OCI-LY3 (cell line): ENCODE data around the gene KRTAP12-3.
"Not testable (repeated sequence)": the region's sequence is repeated elsewhere in the genome, so short reads cannot be mapped to it uniquely, and the experiment has no call there.

Experiments
- H2AFZ ChIP-seq: fragments of 200-600, 300-600 bp; shearing (Covaris generic); 2 replicates; pipeline ENCODE4 v1.6.0; 2014; ENCODE audit warnings: antibody characterized with exemption, low read depth, low read length
- H3K27ac ChIP-seq: fragments of 200-600, 300-600 bp; sonication (generic); 2 replicates; pipeline ENCODE4 v1.5.1; 2014; ENCODE audit warnings: mild to moderate bottlenecking, low read length, moderate library complexity, mixed read lengths
- H3K27me3 ChIP-seq: fragments of 200-600, 300-600 bp; sonication (generic); 2 replicates; pipeline ENCODE4 v1.6.1; 2014; ENCODE audit warnings: low read depth, low read length, mixed read lengths
- H3K36me3 ChIP-seq: fragments of 200-600, 300-600 bp; sonication (generic); replicated peaks from 2 replicates; pipeline ENCODE3; 2014; ENCODE audit warnings: low read depth, low read length, mixed read lengths
- H3K4me1 ChIP-seq: fragments of 300-600, 200-600 bp; sonication (generic); 2 replicates; pipeline ENCODE4 v1.6.1; 2014; ENCODE audit warnings: low read length, mixed read lengths
- H3K4me2 ChIP-seq: fragments of 200-600, 300-600 bp; sonication (generic); 2 replicates; pipeline ENCODE4 v1.6.1; 2014; ENCODE audit warnings: low read length, mixed read lengths
- H3K4me3 ChIP-seq: fragments of 300-600, 200-600 bp; sonication (generic); 2 replicates; pipeline ENCODE4 v1.5.1; 2014; ENCODE audit warnings: antibody characterized with exemption, mild to moderate bottlenecking, low read length, moderate library complexity
- H3K79me2 ChIP-seq: fragments of 300-600, 200-600 bp; shearing (Covaris generic); 2 replicates; pipeline ENCODE4 v1.6.1; 2014; ENCODE audit warnings: mild to moderate bottlenecking, low read length, mixed read lengths
- H3K9ac ChIP-seq: fragments of 300-600, 200-600 bp; shearing (Covaris generic); 2 replicates; pipeline ENCODE4 v1.6.0; 2014; ENCODE audit warnings: mild to moderate bottlenecking, low read length, moderate library complexity
- H3K9me3 ChIP-seq: fragments of 200-600, 300-600 bp; shearing (Covaris generic); 2 replicates; pipeline ENCODE4 v1.6.1; 2014; ENCODE audit warnings: low read length, mixed read lengths; ENCODE audit not compliant: insufficient read depth
- H4K20me1 ChIP-seq: fragments of 200-600, 300-600 bp; sonication (generic); 2 replicates; pipeline ENCODE4 v1.6.1; 2016; ENCODE audit warnings: low read length, mixed read lengths; ENCODE audit not compliant: insufficient read depth
- CTCF ChIP-seq: fragments of 200-600, 300-600 bp; sonication (generic); IDR thresholded peaks from 2 replicates; pipeline ENCODE4 v1.5.1; 2014; ENCODE audit warnings: antibody characterized with exemption, low read length, low read depth
- EZH2phosphoT487 ChIP-seq: fragments of 200-600 bp; shearing (Covaris generic); IDR thresholded peaks from 2 replicates; pipeline ENCODE4 v1.6.1; 2018; ENCODE audit warnings: antibody characterized with exemption, mixed run types, low read depth

The KRTAP12-3 gene

GRCh38 chr21:44686843-44687561 lies 29.3 kb downstream of the KRTAP12-3 start:
- H3K27me3 ChIP-seq = no peaks in the 10 kb centered on the region
- no peak overlapping the region for H3K4me3 ChIP-seq
- no peak for TF ChIP-seq EZH2phosphoT487
- TF ChIP-seq CTCF = no peak
- H2AFZ ChIP-seq = no peak overlapping the region
- H4K20me1 ChIP-seq = no peaks in the 10 kb centered on the region
- H3K79me2 ChIP-seq = no peaks in the 10 kb centered on the region
- no peak overlapping the region for H3K9ac ChIP-seq
- no peaks in the 10 kb centered on the region for H3K4me1 ChIP-seq
- no peaks in the 10 kb centered on the region for H3K36me3 ChIP-seq
- H3K27ac ChIP-seq = no peak overlapping the region
- H3K4me2 ChIP-seq = no peak overlapping the region
- no peaks in the 10 kb centered on the region for H3K9me3 ChIP-seq

- Histone ChIP-seq H3K79me2 (no peaks in the 10 kb centered on the region), H3K36me3 (no peaks in the 10 kb centered on the region), H2AFZ (no peak overlapping the region), H3K9ac (no peak overlapping the region), H3K4me1 (no peaks in the 10 kb centered on the region), H4K20me1 (no peaks in the 10 kb centered on the region), H3K4me3 (no peak overlapping the region), H3K9me3 (no peaks in the 10 kb centered on the region), H3K27me3 (no peaks in the 10 kb centered on the region), H3K4me2 (no peak overlapping the region), H3K27ac (no peak overlapping the region)
- no peak for TF ChIP-seq CTCF
- no peak for TF ChIP-seq EZH2phosphoT487
Observed at GRCh38 chr21:44687671-44688070, 29.9 kb downstream of the KRTAP12-3 start.

- not testable (repeated sequence) for H3K9me3 ChIP-seq, H4K20me1 ChIP-seq, H3K79me2 ChIP-seq, H2AFZ ChIP-seq, H3K4me2 ChIP-seq, H3K27me3 ChIP-seq, H3K9ac ChIP-seq, H3K4me1 ChIP-seq, H3K36me3 ChIP-seq, H3K27ac ChIP-seq, H3K4me3 ChIP-seq
Observed at GRCh38 chr21:44689740-44690139, 32.0 kb downstream of the KRTAP12-3 start.

GRCh38 chr21:44691686-44692085 lies 34.0 kb downstream of the KRTAP12-3 start:
- H3K36me3 ChIP-seq = no peaks in the 10 kb centered on the region
- no peak overlapping the region for H2AFZ ChIP-seq
- H3K4me1 ChIP-seq = no peaks in the 10 kb centered on the region
- H3K4me3 ChIP-seq = no peak overlapping the region
- H4K20me1 ChIP-seq = no peaks in the 10 kb centered on the region
- TF ChIP-seq EZH2phosphoT487 = no peak
- TF ChIP-seq CTCF = no peak
- no peak overlapping the region for H3K9ac ChIP-seq
- no peak overlapping the region for H3K27ac ChIP-seq
- no peaks in the 10 kb centered on the region for H3K79me2 ChIP-seq
- no peaks in the 10 kb centered on the region for H3K27me3 ChIP-seq
- H3K9me3 ChIP-seq = no peaks in the 10 kb centered on the region
- H3K4me2 ChIP-seq = no peak overlapping the region
